ENCODE data around the gene ABHD16A.
A peak's percentile ranks its signal among the peaks of the same experiment; 100 is the strongest.
"Not testable (repeated sequence)": the region's sequence is repeated elsewhere in the genome, so short reads cannot be mapped to it uniquely, and the experiment has no call there.

Gene ABHD16A

GRCh38 chr6:31713991-31714684, 11.0 kb upstream of the ABHD16A start:
- peak; percentile 21 for DNase-seq

DNA sequence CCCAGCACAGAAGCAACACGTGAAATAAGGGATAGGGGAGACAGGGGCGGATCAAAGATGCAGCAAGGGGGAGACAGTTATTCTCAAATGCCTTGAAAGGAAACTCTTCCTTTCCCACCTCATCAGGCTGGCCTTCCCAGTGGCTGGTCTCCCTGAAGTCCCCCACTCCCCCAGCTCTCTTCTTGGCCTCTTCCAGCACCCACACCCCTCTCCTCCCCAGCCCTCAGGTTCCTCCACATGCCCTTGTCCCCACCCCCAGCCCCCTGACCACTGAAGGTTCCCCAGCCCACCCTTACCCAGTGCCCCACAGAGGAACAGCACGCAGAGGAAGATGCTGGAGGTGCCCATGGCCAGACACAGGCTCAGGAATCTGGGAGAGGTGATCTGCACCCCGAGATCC, 10.3 kb upstream of the ABHD16A start:
- DNase-seq, result no peak

DNA sequence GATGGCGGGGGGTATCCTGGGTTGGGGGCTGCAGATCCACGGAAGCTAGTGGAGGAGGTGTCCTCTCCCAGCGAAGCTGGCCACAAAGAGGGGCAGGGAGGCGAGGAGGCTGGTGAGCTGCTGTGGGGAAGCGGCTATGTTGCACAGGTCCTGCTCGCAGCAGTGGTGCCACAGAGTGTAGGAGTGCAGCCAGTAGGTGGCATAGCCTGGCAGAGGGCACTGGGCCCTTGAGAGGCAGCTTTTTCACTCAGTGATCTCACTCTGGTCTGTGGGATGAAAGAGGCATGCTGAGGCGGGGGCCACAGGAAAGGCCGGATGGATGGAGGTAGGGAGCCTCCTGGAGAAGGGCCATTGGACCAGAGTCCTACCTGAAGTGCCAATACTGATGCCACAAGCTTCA, 9.2 kb upstream of the ABHD16A start:
- no peak for DNase-seq

DNA sequence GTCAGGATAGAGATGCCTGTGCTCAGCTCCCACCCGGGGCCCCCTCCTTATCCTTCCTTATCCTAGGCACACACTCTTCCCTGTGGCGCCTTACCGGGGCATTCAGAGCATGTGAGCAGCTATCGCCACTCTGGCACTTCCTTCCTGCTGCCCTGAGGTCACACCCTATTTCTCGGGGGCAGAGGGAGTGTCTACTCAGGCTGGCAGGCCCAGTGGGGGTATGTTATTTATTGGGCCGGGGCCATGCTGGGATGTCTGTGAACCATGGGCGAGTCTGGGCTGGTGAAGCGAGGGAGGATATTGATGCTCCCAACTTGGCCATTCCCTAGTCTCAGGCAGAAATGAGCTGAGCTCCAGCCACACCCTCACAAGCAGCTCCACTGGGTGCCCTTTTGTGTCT, 8.1 kb upstream of the ABHD16A start:
- no peak for DNase-seq

DNA sequence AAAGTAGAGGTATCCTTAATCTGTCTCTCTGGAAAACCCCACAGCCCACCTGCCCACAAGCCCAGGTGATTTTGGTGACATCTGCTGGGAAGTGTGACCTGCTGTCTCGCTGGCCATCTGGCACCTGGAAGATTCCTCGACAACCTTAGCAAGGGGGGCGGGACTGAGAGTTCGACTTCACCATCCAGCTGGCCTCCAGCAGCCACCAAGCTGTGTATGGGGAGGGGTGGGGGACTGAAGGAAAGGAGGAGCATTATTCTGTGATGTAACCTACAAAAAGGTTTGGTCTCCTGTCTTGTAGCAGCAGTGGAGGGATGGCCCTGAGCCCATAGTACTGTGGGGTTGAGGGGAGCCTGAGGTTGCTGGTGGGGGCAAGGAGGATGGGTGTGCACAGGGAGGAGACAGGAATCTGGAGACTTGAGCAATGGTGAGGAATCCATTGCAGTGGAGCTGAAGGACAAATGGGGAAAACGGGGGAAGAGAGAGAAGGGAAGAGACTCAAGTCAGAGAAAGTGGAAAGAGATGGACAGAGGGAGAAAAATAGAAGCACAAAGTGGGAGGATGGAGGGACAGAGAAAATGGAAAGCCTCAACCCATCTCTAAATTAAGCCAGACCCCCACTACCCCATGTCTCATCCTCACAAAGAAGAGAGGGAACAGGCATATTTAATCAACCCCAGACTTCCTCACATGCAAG, 7.5 kb upstream of the ABHD16A start:
- DNase-seq, result no peak

DNA sequence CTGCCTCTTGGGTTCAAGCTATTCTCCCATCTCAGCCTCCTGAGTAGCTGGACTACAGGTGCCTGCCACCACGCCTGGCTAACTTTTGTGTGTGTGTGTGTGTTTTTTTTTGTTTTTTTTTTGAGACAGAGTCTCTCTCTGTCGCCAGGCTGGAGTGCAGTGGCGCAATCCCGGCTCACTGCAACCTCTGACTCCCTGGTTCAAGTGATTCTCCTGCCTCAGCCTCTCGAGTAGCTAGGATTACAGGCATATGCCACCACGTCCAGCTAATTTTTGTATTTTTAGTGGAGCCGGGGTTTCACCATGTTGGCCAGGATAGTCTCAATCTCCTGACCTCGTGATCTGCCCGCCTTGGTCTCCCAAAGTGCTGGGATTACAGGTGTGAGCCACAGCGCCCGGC, 6.0 kb upstream of the ABHD16A start:
- not testable (repeated sequence) for DNase-seq

- no peak for DNase-seq
These were observed 5.1 kb upstream of the ABHD16A start for GRCh38 chr6:31708224-31708623.

DNA sequence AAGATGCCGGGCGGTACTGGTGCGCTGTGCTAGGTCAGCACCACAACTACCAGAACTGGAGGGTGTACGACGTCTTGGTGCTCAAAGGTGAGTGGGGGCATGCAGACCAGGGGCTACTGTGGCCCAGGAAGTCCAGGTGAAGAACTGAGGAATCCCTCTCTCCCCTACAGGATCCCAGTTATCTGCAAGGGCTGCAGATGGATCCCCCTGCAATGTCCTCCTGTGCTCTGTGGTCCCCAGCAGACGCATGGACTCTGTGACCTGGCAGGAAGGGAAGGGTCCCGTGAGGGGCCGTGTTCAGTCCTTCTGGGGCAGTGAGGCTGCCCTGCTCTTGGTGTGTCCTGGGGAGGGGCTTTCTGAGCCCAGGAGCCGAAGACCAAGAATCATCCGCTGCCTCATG, 4.6 kb upstream of the ABHD16A start:
- DNase-seq, result no peak

- DNase-seq, result no peak
These were observed 3.5 kb upstream of the ABHD16A start, which contains the start of gene LY6G6F for GRCh38 chr6:31706599-31706998. Gene LY6G6F (plus strand): TSS chr6:31706866. CDS start chr6:31706907, 41 bp downstream.

DNA sequence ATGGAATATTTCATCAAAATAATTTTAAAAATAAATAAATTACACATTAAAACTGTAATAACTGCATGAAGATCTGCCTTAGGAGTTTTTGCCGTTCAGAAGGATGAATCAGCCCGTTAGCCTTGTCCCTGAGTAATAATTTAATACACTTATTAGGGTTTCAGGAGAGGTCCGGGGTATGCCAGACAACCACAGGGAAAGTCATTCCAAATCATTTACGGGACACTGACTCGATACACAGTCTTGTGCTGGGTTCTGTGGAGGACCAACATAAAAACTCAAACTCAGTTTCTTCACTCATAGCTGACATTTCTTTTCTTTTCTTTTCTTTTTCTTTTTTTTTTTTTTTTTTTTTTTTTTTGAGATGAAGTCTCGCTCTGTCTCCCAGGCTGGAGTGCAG, 2.8 kb upstream of the ABHD16A start:
- DNase-seq, result no peak

GRCh38 chr6:31702405-31702818, 712 bp downstream of the ABHD16A start:
- peak; percentile 36 for DNase-seq

DNA sequence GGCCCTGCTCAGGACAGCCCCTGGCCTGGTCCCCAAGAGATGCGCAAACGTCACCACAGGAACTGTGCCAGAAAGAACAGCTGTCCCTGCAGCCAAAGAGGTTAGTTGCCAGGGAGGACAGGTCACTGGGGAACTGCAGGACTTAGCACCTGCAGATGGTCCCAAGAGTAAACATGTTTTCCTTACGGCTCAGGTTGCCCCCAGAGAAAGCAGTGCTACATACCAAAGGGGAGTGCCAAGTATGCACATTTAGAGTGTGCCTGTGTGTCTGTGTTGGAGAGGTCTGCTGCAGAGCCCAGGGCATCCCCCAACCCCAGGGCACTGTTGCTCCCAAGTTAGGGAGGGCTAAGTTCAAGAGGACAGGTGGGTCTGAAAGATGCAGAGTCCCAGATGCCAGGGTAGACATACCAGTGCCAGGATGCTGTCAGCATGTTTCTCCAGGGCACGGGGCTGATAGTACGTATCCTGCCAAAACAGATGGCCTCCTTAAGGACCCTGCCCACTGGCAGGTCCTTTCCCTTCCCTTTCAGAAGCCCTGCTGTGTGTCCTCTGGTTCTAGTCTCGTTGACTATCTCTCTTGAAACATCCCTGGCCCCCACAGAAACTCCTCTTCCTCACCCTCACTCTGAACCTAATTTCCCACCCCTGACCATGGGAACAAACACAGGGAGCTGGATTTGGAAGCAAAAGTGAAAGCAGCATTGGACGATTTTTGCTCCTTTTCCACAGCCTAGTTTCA, 1.3 kb downstream of the ABHD16A start:
- peak; percentile 66 for DNase-seq

DNA sequence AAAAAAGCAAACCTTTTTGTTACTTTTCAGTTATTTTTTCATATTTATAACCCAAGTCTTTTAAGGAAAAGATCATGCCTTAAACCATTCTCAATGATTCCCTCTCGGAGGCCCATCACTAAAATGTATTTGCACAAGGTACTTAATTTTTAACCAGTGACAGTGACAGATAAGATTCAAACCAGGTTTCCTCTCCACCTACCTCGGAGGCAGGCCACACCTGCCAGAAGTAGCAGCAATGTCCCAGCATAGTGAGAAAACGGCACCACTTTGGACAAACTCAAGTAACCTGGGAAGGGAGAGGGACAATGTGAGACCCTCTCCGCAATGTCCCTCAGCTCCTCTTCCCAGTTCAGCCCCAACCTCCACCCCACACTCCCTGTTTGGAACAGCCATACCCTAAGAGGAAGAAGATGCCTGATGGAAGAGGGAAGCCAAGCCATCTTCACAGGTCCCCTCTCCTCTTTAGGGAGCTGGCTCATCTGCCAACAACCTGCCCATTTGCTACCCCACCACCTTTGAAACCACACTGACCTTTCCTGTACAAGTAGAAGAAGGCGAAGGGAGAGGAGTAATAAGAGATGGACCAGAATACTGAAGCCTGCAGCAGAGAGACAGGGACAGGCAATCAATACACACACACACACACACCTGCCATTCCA, 2.3 kb downstream of the ABHD16A start:
- no peak for DNase-seq

- no peak for DNase-seq
These were observed 5.6 kb downstream of the ABHD16A start for GRCh38 chr6:31697555-31697954.

- no peak for DNase-seq
These were observed 9.6 kb downstream of the ABHD16A start for GRCh38 chr6:31693535-31693934.

DNA sequence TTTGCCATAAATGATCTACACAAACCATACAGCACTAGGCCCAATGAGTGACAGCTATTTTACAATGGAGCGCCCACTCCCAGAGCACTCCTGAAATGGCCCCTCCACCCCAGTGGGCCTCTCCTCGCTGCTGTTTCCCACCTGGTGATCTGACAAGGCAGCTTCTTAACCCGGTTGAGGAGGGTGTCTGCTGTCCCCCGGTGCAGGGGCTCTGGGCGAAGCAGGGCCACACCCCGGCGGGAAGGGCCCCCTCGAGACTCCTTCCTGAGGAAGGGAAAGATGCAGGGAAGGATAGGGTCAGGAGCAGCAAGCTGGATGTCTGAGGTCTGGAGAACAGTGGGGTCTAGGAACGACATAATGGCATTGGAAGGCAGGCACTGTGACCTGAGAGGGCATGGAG, 10.2 kb downstream of the ABHD16A start:
- no peak for DNase-seq

GRCh38 chr6:31692353-31692752, 10.8 kb downstream of the ABHD16A start:
- no peak for DNase-seq

GRCh38 chr6:31691564-31692108, 11.5 kb downstream of the ABHD16A start:
- no peak for DNase-seq

DNA sequence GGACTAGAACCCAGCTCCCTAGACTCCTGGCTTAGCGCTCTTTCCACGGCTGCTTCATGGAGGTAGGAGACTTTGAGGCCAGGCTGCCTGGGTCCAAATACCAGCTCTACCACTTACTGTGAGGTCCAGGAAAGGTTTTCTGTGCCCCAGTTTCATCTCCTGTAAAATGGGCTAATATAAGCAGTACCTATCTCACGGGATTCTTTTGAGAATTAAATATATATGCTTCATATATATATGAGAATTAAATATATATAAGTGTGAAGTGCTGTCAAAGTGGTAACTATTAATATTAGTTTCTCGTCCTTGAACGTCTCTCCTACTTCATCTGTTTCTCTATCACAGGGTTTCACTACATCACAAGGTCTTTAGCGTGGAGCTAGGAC, 12.1 kb downstream of the ABHD16A start:
- DNase-seq, result no peak

GRCh38 chr6:31690231-31691077, 12.7 kb downstream of the ABHD16A start:
- DNase-seq, result no peak

DNA sequence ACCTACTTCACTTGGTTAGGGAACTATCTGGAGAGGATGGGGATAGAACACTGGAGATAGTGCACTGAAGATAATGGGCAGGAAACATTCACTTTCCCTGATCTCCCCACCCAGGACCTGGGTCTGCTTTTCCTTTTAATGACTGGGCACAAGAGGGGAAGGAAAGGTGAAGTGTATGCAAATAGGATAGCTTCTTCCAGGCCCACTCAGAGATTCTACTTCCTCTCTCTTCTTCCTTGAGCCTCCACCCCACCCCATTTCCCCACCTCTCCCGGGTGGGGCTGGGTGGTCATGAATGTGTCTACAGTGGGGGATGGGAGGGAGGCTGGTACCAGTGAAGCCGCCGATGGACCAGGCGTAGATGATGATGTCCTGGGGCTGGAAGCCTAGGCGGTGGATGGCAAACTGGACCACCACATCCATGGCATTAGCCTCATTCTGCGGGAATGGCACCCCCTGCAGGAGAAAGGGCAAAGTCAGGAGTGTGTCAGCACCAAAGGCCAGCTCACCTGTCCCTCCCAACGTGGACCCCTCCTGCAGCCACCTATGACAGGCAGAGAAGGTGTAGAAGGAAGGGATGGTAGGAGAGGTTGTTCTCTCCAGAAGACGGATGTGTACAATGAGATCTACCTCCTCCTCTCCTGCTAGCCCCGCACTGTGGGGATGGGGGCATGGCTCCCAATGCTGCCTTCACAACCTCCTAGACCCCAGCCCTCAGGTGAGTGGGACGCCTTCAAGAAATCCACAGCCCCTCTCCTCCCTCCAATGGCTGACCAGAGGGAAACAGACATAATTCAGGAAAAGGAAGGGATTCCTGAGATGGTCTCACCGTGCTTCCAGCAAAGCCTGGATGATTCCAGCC, 13.6 kb downstream of the ABHD16A start:
- DNase-seq, result no peak
